NCI-H2171 (cell line): ENCODE results near the gene ADCYAP1.
"Not testable (repeated sequence)": the region's sequence is repeated elsewhere in the genome, so short reads cannot be mapped to it uniquely, and the experiment has no call there.

Experiments
- DNase-seq: peaks from one replicate; lab custom pipeline; 2025; lab: John Stamatoyannopoulos, UW

The ADCYAP1 gene

GRCh38 chr18:904218-905090, at the start of gene ADCYAP1:
Gene ADCYAP1, plus strand, starts transcription at chr18:904871. Its CDS starts 516 bp downstream, at chr18:905387.
- peak; percentile 80 for DNase-seq

- no peak for DNase-seq
Observed at GRCh38 chr18:857986-858385, 46.7 kb upstream of the ADCYAP1 start.

- DNase-seq, result no peak
Observed at GRCh38 chr18:864872-865273, 39.8 kb upstream of the ADCYAP1 start.

GRCh38 chr18:867257-867656, 37.4 kb upstream of the ADCYAP1 start:
- DNase-seq, result no peak

- DNase-seq, result not testable (repeated sequence)
Observed at GRCh38 chr18:873426-873825, 31.2 kb upstream of the ADCYAP1 start.

- no peak for DNase-seq
Observed at GRCh38 chr18:875912-876311, 28.8 kb upstream of the ADCYAP1 start.

- no peak for DNase-seq
Observed at GRCh38 chr18:877238-877637, 27.4 kb upstream of the ADCYAP1 start.

- no peak for DNase-seq
Observed at GRCh38 chr18:886076-886475, 18.6 kb upstream of the ADCYAP1 start.

- DNase-seq, result no peak
Observed at GRCh38 chr18:887716-888115, 17.0 kb upstream of the ADCYAP1 start.

GRCh38 chr18:892316-892715, 12.4 kb upstream of the ADCYAP1 start:
- no peak for DNase-seq

GRCh38 chr18:896315-896714, 8.4 kb upstream of the ADCYAP1 start:
- DNase-seq, result no peak

GRCh38 chr18:901761-902160, 2.9 kb upstream of the ADCYAP1 start:
- no peak for DNase-seq

- peak; percentile 26 for DNase-seq
Observed at GRCh38 chr18:902229-902628, 2.4 kb upstream of the ADCYAP1 start.

- no peak for DNase-seq
Observed at GRCh38 chr18:903701-904100, 970 bp upstream of the ADCYAP1 start.

- DNase-seq, result no peak
Observed at GRCh38 chr18:905307-905947, 756 bp downstream of the ADCYAP1 start.

GRCh38 chr18:905948-906415, 1.3 kb downstream of the ADCYAP1 start:
- DNase-seq, result no peak

GRCh38 chr18:906416-907114, 1.9 kb downstream of the ADCYAP1 start:
- peak; percentile 54 for DNase-seq

- DNase-seq, result no peak
Observed at GRCh38 chr18:907115-907884, 2.6 kb downstream of the ADCYAP1 start.

- DNase-seq, result no peak
Observed at GRCh38 chr18:907885-908757, 3.5 kb downstream of the ADCYAP1 start.

GRCh38 chr18:908758-909724, 4.4 kb downstream of the ADCYAP1 start:
- peak; percentile 22 for DNase-seq
